Measurements from ENCODE around the gene CNN1.
"Not testable (repeated sequence)": the region's sequence is repeated elsewhere in the genome, so short reads cannot be mapped to it uniquely, and the experiment has no call there.

Gene CNN1

GRCh38 chr19:11564082-11564807 is 25.6 kb downstream of the CNN1 start:
- in situ Hi-C loops (cut with MboI; ENCODE audit: low sequenced_read_pairs), result not testable (repeated sequence)

- in situ Hi-C loops (cut with MboI; ENCODE audit: low sequenced_read_pairs), result not testable (repeated sequence)
These were observed 27.0 kb downstream of the CNN1 start for GRCh38 chr19:11565649-11565980.

GRCh38 chr19:11566164-11566563 is 27.5 kb downstream of the CNN1 start:
- in situ Hi-C loops (cut with MboI; ENCODE audit: low sequenced_read_pairs), result no loop called here

- in situ Hi-C loops (cut with MboI; ENCODE audit: low sequenced_read_pairs), result no loop called here
These were observed 31.4 kb downstream of the CNN1 start for GRCh38 chr19:11570039-11570462.

GRCh38 chr19:11573354-11573753 is 34.7 kb downstream of the CNN1 start:
- in situ Hi-C loops (cut with MboI; ENCODE audit: low sequenced_read_pairs), result not testable (repeated sequence)

GRCh38 chr19:11573763-11574162 is 35.1 kb downstream of the CNN1 start:
- in situ Hi-C loops (cut with MboI; ENCODE audit: low sequenced_read_pairs), result not testable (repeated sequence)

- in situ Hi-C loops (cut with MboI; ENCODE audit: low sequenced_read_pairs), result no loop called here
These were observed 36.0 kb downstream of the CNN1 start for GRCh38 chr19:11574689-11575088.

GRCh38 chr19:11576227-11576626 is 37.6 kb downstream of the CNN1 start:
- in situ Hi-C loops (cut with MboI; ENCODE audit: low sequenced_read_pairs), result no loop called here

- in situ Hi-C loops (cut with MboI; ENCODE audit: low sequenced_read_pairs), result no loop called here
These were observed 39.0 kb downstream of the CNN1 start, which contains the start of gene ACP5 for GRCh38 chr19:11577451-11578257. Gene ACP5, minus strand, starts transcription at chr19:11577645. Its CDS starts 328 bp downstream, at chr19:11577317.

- in situ Hi-C loops (cut with MboI; ENCODE audit: low sequenced_read_pairs), result no loop called here
These were observed 39.8 kb downstream of the CNN1 start for GRCh38 chr19:11578258-11579142.

GRCh38 chr19:11580116-11580515 is 41.5 kb downstream of the CNN1 start:
- in situ Hi-C loops (cut with MboI; ENCODE audit: low sequenced_read_pairs), result no loop called here

- in situ Hi-C loops (cut with MboI; ENCODE audit: low sequenced_read_pairs), result no loop called here
These were observed 43.1 kb downstream of the CNN1 start for GRCh38 chr19:11581740-11582139.

GRCh38 chr19:11586331-11586730 is 47.7 kb downstream of the CNN1 start:
- in situ Hi-C loops (cut with MboI; ENCODE audit: low sequenced_read_pairs), result no loop called here

GRCh38 chr19:11587302-11587974 is 48.8 kb downstream of the CNN1 start:
- in situ Hi-C loops (cut with MboI; ENCODE audit: low sequenced_read_pairs), result no loop called here

GRCh38 chr19:11587975-11588631 is 49.5 kb downstream of the CNN1 start:
- in situ Hi-C loops (cut with MboI; ENCODE audit: low sequenced_read_pairs), result no loop called here

GRCh38 chr19:11594084-11594483 is 55.4 kb downstream of the CNN1 start:
- in situ Hi-C loops (cut with MboI; ENCODE audit: low sequenced_read_pairs), result no loop called here

GRCh38 chr19:11596156-11596555 is 57.5 kb downstream of the CNN1 start:
- in situ Hi-C loops (cut with MboI; ENCODE audit: low sequenced_read_pairs), result no loop called here

GRCh38 chr19:11597202-11598102 is 58.8 kb downstream of the CNN1 start, which contains the start of gene ZNF627:
Gene ZNF627, plus strand, starts transcription at chr19:11597483. Its CDS starts 145 bp downstream, at chr19:11597628.
- in situ Hi-C loops (cut with MboI; ENCODE audit: low sequenced_read_pairs), result no loop called here

GRCh38 chr19:11598103-11598483 is 59.4 kb downstream of the CNN1 start:
- in situ Hi-C loops (cut with MboI; ENCODE audit: low sequenced_read_pairs), result no loop called here
